Activated CD8-positive, alpha-beta T cell treated with anti-CD3 and anti-CD28 coated beads for 36 hours (primary cell): ENCODE measurements around the gene TARS2. TPM values are rescaled to one million over a fixed set of nuclear protein-coding genes. Genes with fewer than 3 reads are reported as not detected.

Experiments
- ATAC-seq: fragments of 200-7000 bp; cut with Tn5 transposase; one replicate; pipeline ENCODE4 v1.10.0; 2021; ENCODE audit warnings: mild to moderate bottlenecking, moderate library complexity
- CTCF ChIA-PET: fragments of 350-600 bp; sonication (Branson Sonifier 250); formaldehyde crosslinking; loops from one replicate; lab custom pipeline; 2021; ENCODE audit warnings: antibody characterized with exemption; lab: Charles Lee
- POLR2A ChIA-PET: fragments of 350-600 bp; sonication (Branson Sonifier 250); formaldehyde crosslinking; loops from one replicate; lab custom pipeline; 2021; ENCODE audit warnings: antibody characterized with exemption; lab: Charles Lee
- DNase-seq: peaks from one replicate; pipeline ENCODE4 v3.0.0-alpha.2; 2020
- H3K27ac Mint-ChIP-seq: one replicate; pipeline ENCODE4 v1.8.0; 2021; ENCODE audit warnings: mild to moderate bottlenecking, mixed read lengths
- H3K27me3 Mint-ChIP-seq: one replicate; pipeline ENCODE4 v1.8.0; 2021; ENCODE audit warnings: mixed read lengths
- H3K36me3 Mint-ChIP-seq: one replicate; pipeline ENCODE4 v1.8.0; 2021; ENCODE audit warnings: low read depth, mixed read lengths
- H3K4me1 Mint-ChIP-seq: one replicate; pipeline ENCODE4 v1.8.0; 2021; ENCODE audit warnings: low read depth, mixed read lengths
- H3K4me3 Mint-ChIP-seq: one replicate; pipeline ENCODE4 v1.8.0; 2021; ENCODE audit warnings: mild to moderate bottlenecking, moderate library complexity, mixed read lengths
- H3K9me3 Mint-ChIP-seq: one replicate; pipeline ENCODE4 v1.8.0; 2021; ENCODE audit warnings: mixed read lengths
- intact Hi-C: fragments of 100-400 bp; cut with micrococcal nuclease; formaldehyde crosslinking; loops from one replicate; pipeline ENCODE4 v1.10.0; 2022
- total RNA-seq, 2 experiments: library from RNA; stranded (reverse); gene quantifications; one replicate each; pipeline ENCODE4 v1.2.3, GENCODE V29; 2021
- TF ChIP-seq, protein P1 (sequence below): fragments of 200-600 bp; IDR thresholded peaks from one replicate; pipeline ENCODE4 v1.8.0; 2022; ENCODE audit warnings: antibody characterized with exemption, mild to moderate bottlenecking

TARS2 gene
- total RNA-seq, 2 experiments from 2014 or later = 43.3 to 44.5 TPM

DNA sequence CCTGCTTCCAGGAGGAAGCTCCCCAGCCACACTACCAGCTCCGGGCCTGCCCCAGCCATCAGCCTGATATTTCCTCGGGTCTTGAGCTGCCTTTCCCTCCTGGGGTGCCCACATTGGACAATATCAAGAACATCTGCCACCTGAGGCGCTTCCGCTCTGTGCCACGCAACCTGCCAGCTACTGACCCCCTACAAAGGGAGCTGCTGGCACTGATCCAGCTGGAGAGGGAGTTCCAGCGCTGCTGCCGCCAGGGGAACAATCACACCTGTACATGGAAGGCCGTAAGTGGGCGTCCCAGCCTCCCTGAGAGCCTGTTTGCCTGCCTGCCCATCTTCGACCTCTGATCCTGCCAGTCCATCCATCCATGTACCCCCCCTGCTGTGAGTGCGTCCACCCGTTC is 24.3 kb downstream of the TARS2 start:
- TF ChIP-seq, protein P1, sequence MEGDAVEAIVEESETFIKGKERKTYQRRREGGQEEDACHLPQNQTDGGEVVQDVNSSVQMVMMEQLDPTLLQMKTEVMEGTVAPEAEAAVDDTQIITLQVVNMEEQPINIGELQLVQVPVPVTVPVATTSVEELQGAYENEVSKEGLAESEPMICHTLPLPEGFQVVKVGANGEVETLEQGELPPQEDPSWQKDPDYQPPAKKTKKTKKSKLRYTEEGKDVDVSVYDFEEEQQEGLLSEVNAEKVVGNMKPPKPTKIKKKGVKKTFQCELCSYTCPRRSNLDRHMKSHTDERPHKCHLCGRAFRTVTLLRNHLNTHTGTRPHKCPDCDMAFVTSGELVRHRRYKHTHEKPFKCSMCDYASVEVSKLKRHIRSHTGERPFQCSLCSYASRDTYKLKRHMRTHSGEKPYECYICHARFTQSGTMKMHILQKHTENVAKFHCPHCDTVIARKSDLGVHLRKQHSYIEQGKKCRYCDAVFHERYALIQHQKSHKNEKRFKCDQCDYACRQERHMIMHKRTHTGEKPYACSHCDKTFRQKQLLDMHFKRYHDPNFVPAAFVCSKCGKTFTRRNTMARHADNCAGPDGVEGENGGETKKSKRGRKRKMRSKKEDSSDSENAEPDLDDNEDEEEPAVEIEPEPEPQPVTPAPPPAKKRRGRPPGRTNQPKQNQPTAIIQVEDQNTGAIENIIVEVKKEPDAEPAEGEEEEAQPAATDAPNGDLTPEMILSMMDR = no peak
- CTCF ChIA-PET = interaction anchor here (1.0 kb wide), 1 partner anchor 82 kb away, joined by 3 read pairs; no protein-coding TSS in a partner anchor
- POLR2A ChIA-PET = interaction anchor here (0.9 kb wide), 1 partner anchor 14 kb away, joined by 3 read pairs; no protein-coding TSS in a partner anchor
- no peak for DNase-seq
- Mint-ChIP-seq H3K9me3 (no peaks in the 10 kb centered on the region), H3K4me1 (peaks cover 12% of the 10 kb centered on the region), H3K4me3 (no peak overlapping the region), H3K36me3 (peaks cover 9% of the 10 kb centered on the region), H3K27me3 (no peaks in the 10 kb centered on the region), H3K27ac (no peak overlapping the region)
- no peak for ATAC-seq
- intact Hi-C loops = loop anchor here (10.0 kb wide), 1 partner anchor 47 kb away; no protein-coding TSS in a partner anchor

GRCh38 chr1:150511985-150512660 is 24.9 kb downstream of the TARS2 start:
- H3K9me3 Mint-ChIP-seq = no peaks in the 10 kb centered on the region
- TF ChIP-seq, protein P1 = no peak
- ChIA-PET CTCF (interaction anchor here (1.0 to 5.5 kb wide), 2 partner anchors 20 to 83 kb away, joined by 3 to 30 read pairs; no protein-coding TSS in a partner anchor), POLR2A (interaction anchor here (0.9 kb wide), 1 partner anchor 14 kb away, joined by 3 read pairs; no protein-coding TSS in a partner anchor)
- intact Hi-C loops = loop anchor here (10.0 kb wide), 1 partner anchor 47 kb away; no protein-coding TSS in a partner anchor
- peaks cover 4% of the 10 kb centered on the region for H3K36me3 Mint-ChIP-seq
- peaks cover 15% of the 10 kb centered on the region for H3K4me1 Mint-ChIP-seq
- ATAC-seq (no peak), DNase-seq (no peak)
- H3K4me3 Mint-ChIP-seq = no peak overlapping the region
- no peaks in the 10 kb centered on the region for H3K27me3 Mint-ChIP-seq
- no peak overlapping the region for H3K27ac Mint-ChIP-seq

- no peaks in the 10 kb centered on the region for H3K9me3 Mint-ChIP-seq
- intact Hi-C loops = loop anchor here (10.0 kb wide), 1 partner anchor 48 kb away; no protein-coding TSS in a partner anchor
- TF ChIP-seq, protein P1 = no peak
- H3K4me3 Mint-ChIP-seq = no peak overlapping the region
- H3K36me3 Mint-ChIP-seq = peaks cover under 1% of the 10 kb centered on the region
- no peak overlapping the region for H3K27ac Mint-ChIP-seq
- peaks cover 12% of the 10 kb centered on the region for H3K4me1 Mint-ChIP-seq
- H3K27me3 Mint-ChIP-seq = no peaks in the 10 kb centered on the region
- ChIA-PET POLR2A (interaction anchor here (1.0 kb wide), 1 partner anchor 25 kb away, joined by 4 read pairs; no protein-coding TSS in a partner anchor), CTCF (interaction anchor here (0.6 to 5.5 kb wide), 2 partner anchors 20 to 405 kb away, joined by 3 to 30 read pairs; no protein-coding TSS in a partner anchor)
- ATAC-seq (no peak), DNase-seq (no peak)
Observed at GRCh38 chr1:150512846-150513245, 25.6 kb downstream of the TARS2 start.

DNA sequence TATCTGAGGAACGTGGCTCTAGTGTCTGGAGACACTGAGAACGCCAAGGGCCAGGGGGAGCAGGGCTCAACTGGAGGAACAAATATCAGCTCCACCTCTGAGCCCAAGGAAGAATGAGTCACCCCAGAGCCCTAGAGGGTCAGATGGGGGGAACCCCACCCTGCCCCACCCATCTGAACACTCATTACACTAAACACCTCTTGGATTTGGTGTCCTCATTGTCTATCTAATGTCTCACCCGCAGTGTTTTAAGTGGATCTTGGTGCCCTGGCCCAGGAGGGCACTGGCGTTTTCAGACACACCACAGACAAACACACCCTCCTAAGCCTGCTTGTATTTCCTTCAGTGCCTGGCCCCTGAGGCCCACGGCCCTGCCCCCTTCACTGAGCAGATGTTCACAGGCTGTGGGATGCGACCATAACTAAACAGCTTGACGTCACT is 26.2 kb downstream of the TARS2 start:
- TF ChIP-seq, protein P1 = no peak
- no peak overlapping the region for H3K27ac Mint-ChIP-seq
- H3K4me1 Mint-ChIP-seq = peaks cover 12% of the 10 kb centered on the region
- ChIA-PET POLR2A (interaction anchor here (1.0 to 1.4 kb wide), 3 partner anchors 10 to 26 kb away, joined by 3 to 4 read pairs (median 3); no protein-coding TSS in a partner anchor), CTCF (interaction anchor here (0.6 to 5.5 kb wide), 2 partner anchors 19 to 405 kb away, joined by 3 to 30 read pairs; no protein-coding TSS in a partner anchor)
- H3K36me3 Mint-ChIP-seq = no peaks in the 10 kb centered on the region
- no peaks in the 10 kb centered on the region for H3K27me3 Mint-ChIP-seq
- DNase-seq = no peak
- ATAC-seq = no peak
- intact Hi-C loops = loop anchor here (10.0 kb wide), 1 partner anchor 49 kb away; no protein-coding TSS in a partner anchor
- no peak overlapping the region for H3K4me3 Mint-ChIP-seq
- no peaks in the 10 kb centered on the region for H3K9me3 Mint-ChIP-seq
